Measurements from ENCODE around the gene SMC3.

- TF ChIP-seq CTCF (IDR thresholded peaks at IDR 0.05; ENCODE audit: insufficient read depth, low read length, poor library complexity, severe bottlenecking): no peak
- TF ChIP-seq EZH2phosphoT487 (conservative IDR thresholded peaks at IDR 0.05; ENCODE audit: low read length): no peak
These were observed 82.8 kb downstream of the SMC3 start for GRCh38 chr10:110650265-110650668.

All from SU-DHL-6 (cell line).